GM12872 (cell line): ENCODE measurements around the gene RENBP.

Source experiments
- CTCF ChIP-seq: IDR thresholded peaks from 3 replicates; pipeline ENCODE4 v1.5.1; 2011; ENCODE audit warnings: low read depth, mild to moderate bottlenecking, low read length, moderate library complexity; ENCODE audit not compliant: insufficient read depth

Gene RENBP

GRCh38 chrX:153928846-153929245, 15.6 kb downstream of the RENBP start:
- TF ChIP-seq CTCF, result no peak

- TF ChIP-seq CTCF, result no peak
These were observed 16.3 kb downstream of the RENBP start for GRCh38 chrX:153927922-153928760.

GRCh38 chrX:153927672-153927921, 16.8 kb downstream of the RENBP start:
- TF ChIP-seq CTCF, result no peak

GRCh38 chrX:153926858-153927671, 17.4 kb downstream of the RENBP start:
- no peak for TF ChIP-seq CTCF

- TF ChIP-seq CTCF, result no peak
These were observed 17.9 kb downstream of the RENBP start for GRCh38 chrX:153926552-153926857.

GRCh38 chrX:153925739-153926551, 18.5 kb downstream of the RENBP start, which contains the start of gene ARHGAP4:
ARHGAP4 (minus strand) TSS chrX:153926264; CDS start chrX:153926202, 62 bp downstream.
- TF ChIP-seq CTCF, result no peak

- TF ChIP-seq CTCF, result no peak
These were observed 19.1 kb downstream of the RENBP start for GRCh38 chrX:153925387-153925738.
